HepG2 (cell line): ENCODE data around the gene PDE4D. TPM values are rescaled to one million over a fixed set of nuclear protein-coding genes. Genes with fewer than 3 reads are reported as not detected.

Experiments used
- CREM ChIP-seq, 2 experiments: sonication (generic) in 1 of 2; formaldehyde crosslinking in 1 of 2; IDR thresholded peaks; 2 replicates each; pipeline versions ENCODE4 v1.4.0 to v1.6.1; 2016 to 2020; ENCODE audit warnings: antibody characterized with exemption in 1 of 2, mild to moderate bottlenecking in 1 of 2, missing genetic modification reagents in 1 of 2
- NR2C2 ChIP-seq: sonication (generic); formaldehyde crosslinking; IDR thresholded peaks from 2 replicates; pipeline ENCODE4 v1.4.0; 2020; ENCODE audit warnings: missing genetic modification reagents, mild to moderate bottlenecking, moderate library complexity, borderline replicate concordance
- NR2F6 ChIP-seq, 2 experiments: IDR thresholded peaks; 2 replicates each; pipeline ENCODE4 v1.6.1; 2016; ENCODE audit warnings: antibody characterized with exemption in 1 of 2, mild to moderate bottlenecking in 1 of 2
- RFX5 ChIP-seq: IDR thresholded peaks from 2 replicates; pipeline ENCODE4 v1.6.1; 2011; ENCODE audit warnings: low read depth, low read length, improper control_type of control experiment
- ZNF792 ChIP-seq: IDR thresholded peaks from 2 replicates; pipeline ENCODE4 v1.6.1; 2016
- ZNF839 ChIP-seq: sonication (generic); formaldehyde crosslinking; IDR thresholded peaks from 2 replicates; pipeline ENCODE4 v1.4.0; 2020; ENCODE audit warnings: missing genetic modification reagents, mild to moderate bottlenecking, borderline replicate concordance
- polyA plus RNA-seq, 8 experiments: library from polyadenylated mRNA; depleted of rRNA in 3 of 8; stranded (reverse) in 7 of 8; unstranded in 1 of 8; fragments of >200 nt; fragmentation: Illumina TruSeq in 4 of 8; extraction: Trizol in 4 of 8; gene quantifications; 2 replicates each; pipeline versions ENCODE4 v1.2.1 to v1.2.3, GENCODE V29; 2011 to 2016; ENCODE audit warnings: low read depth in 4 of 8, missing spikeins in 1 of 8, mixed read lengths in 1 of 8; ENCODE audit not compliant: insufficient read depth in 1 of 8
- total RNA-seq, 5 experiments: library from RNA; depleted of rRNA; stranded (reverse); fragments of >200 nt; fragmentation: Illumina TruSeq; extraction: Trizol; gene quantifications; 2 replicates each; pipeline ENCODE4 v1.2.3, GENCODE V29; 2016; ENCODE audit warnings: low read depth in 1 of 5
- TF ChIP-seq, protein P1 (sequence below): sonication (generic); formaldehyde crosslinking; IDR thresholded peaks from 2 replicates; pipeline ENCODE4 v1.4.0; 2020; ENCODE audit warnings: missing genetic modification reagents, mild to moderate bottlenecking, borderline replicate concordance
- TF ChIP-seq, protein P2 (sequence below): sonication (generic); formaldehyde crosslinking; IDR thresholded peaks from 2 replicates; pipeline ENCODE4 v1.4.0; 2020; ENCODE audit warnings: mild to moderate bottlenecking, missing genetic modification reagents
- TF ChIP-seq, protein P3 (sequence below), 2 experiments: fragments of 450-650 bp in 1 of 2; sonication (generic) in 1 of 2; formaldehyde crosslinking in 1 of 2; IDR thresholded peaks; 2 replicates each; pipeline versions ENCODE4 v1.6.1 to v1.8.0; 2016 to 2022; ENCODE audit warnings: antibody characterized with exemption in 1 of 2, mild to moderate bottlenecking in 1 of 2, missing genetic modification reagents in 1 of 2

PDE4D gene
- total and polyA plus RNA-seq, 2 of the 13 experiments (the other 11 are each of a cell fraction or from before 2014, with no cell fraction given), result 7.0 to 12.2 TPM

DNA sequence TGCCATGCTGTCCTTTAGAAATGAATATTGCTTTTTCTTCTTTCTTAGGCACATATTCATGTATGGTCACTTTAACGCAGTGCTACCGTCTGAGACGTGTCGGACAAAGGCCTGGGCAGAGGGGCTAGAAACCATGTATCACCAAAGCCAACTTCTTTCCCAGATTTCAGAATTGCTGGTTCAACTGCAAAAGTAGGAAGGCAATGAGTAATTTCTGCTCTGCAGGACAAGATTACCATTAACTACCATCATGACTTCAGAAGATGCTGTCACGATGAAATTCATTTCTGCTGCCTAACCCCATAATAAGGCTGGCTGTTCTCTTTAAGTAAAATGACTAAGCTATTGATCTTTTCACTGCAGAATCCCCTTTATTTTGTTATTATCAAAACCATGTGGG lies 306.7 kb downstream of the PDE4D start (continued):
- TF ChIP-seq, protein P1, sequence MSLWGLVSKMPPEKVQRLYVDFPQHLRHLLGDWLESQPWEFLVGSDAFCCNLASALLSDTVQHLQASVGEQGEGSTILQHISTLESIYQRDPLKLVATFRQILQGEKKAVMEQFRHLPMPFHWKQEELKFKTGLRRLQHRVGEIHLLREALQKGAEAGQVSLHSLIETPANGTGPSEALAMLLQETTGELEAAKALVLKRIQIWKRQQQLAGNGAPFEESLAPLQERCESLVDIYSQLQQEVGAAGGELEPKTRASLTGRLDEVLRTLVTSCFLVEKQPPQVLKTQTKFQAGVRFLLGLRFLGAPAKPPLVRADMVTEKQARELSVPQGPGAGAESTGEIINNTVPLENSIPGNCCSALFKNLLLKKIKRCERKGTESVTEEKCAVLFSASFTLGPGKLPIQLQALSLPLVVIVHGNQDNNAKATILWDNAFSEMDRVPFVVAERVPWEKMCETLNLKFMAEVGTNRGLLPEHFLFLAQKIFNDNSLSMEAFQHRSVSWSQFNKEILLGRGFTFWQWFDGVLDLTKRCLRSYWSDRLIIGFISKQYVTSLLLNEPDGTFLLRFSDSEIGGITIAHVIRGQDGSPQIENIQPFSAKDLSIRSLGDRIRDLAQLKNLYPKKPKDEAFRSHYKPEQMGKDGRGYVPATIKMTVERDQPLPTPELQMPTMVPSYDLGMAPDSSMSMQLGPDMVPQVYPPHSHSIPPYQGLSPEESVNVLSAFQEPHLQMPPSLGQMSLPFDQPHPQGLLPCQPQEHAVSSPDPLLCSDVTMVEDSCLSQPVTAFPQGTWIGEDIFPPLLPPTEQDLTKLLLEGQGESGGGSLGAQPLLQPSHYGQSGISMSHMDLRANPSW (CRISPR knock-in tag), result no peak
- no peak for TF ChIP-seq ZNF839 (CRISPR knock-in tag)
- no peak for TF ChIP-seq NR2F6 (IDR thresholded peaks at IDR 0.05)
- TF ChIP-seq NR2F6 (CRISPR knock-in tag; IDR thresholded peaks at IDR 0.05), result no peak
- no peak for TF ChIP-seq ZNF792 (CRISPR knock-in tag)
- TF ChIP-seq, protein P2, sequence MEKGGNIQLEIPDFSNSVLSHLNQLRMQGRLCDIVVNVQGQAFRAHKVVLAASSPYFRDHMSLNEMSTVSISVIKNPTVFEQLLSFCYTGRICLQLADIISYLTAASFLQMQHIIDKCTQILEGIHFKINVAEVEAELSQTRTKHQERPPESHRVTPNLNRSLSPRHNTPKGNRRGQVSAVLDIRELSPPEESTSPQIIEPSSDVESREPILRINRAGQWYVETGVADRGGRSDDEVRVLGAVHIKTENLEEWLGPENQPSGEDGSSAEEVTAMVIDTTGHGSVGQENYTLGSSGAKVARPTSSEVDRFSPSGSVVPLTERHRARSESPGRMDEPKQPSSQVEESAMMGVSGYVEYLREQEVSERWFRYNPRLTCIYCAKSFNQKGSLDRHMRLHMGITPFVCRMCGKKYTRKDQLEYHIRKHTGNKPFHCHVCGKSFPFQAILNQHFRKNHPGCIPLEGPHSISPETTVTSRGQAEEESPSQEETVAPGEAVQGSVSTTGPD (CRISPR knock-in tag), result no peak
- no peak for TF ChIP-seq RFX5
- TF ChIP-seq CREM (IDR thresholded peaks at IDR 0.05), result no peak
- TF ChIP-seq CREM (CRISPR knock-in tag; IDR thresholded peaks at IDR 0.05), result no peak
- TF ChIP-seq, protein P3, sequence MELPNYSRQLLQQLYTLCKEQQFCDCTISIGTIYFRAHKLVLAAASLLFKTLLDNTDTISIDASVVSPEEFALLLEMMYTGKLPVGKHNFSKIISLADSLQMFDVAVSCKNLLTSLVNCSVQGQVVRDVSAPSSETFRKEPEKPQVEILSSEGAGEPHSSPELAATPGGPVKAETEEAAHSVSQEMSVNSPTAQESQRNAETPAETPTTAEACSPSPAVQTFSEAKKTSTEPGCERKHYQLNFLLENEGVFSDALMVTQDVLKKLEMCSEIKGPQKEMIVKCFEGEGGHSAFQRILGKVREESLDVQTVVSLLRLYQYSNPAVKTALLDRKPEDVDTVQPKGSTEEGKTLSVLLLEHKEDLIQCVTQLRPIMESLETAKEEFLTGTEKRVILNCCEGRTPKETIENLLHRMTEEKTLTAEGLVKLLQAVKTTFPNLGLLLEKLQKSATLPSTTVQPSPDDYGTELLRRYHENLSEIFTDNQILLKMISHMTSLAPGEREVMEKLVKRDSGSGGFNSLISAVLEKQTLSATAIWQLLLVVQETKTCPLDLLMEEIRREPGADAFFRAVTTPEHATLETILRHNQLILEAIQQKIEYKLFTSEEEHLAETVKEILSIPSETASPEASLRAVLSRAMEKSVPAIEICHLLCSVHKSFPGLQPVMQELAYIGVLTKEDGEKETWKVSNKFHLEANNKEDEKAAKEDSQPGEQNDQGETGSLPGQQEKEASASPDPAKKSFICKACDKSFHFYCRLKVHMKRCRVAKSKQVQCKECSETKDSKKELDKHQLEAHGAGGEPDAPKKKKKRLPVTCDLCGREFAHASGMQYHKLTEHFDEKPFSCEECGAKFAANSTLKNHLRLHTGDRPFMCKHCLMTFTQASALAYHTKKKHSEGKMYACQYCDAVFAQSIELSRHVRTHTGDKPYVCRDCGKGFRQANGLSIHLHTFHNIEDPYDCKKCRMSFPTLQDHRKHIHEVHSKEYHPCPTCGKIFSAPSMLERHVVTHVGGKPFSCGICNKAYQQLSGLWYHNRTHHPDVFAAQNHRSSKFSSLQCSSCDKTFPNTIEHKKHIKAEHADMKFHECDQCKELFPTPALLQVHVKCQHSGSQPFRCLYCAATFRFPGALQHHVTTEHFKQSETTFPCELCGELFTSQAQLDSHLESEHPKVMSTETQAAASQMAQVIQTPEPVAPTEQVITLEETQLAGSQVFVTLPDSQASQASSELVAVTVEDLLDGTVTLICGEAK (IDR thresholded peaks at IDR 0.05), result no peak
- TF ChIP-seq, protein P3 (CRISPR knock-in tag; IDR thresholded peaks at IDR 0.05), result no peak
- TF ChIP-seq NR2C2, result no peak
- TF ChIP-seq, all 625 proteins: peak for 0
